ENCODE results near the gene TEAD1.

The TEAD1 gene

GRCh38 chr11:12842933-12843636 lies 168.9 kb downstream of the TEAD1 start:
- no peak for DNase-seq

GRCh38 chr11:12845163-12845562 lies 170.9 kb downstream of the TEAD1 start:
- DNase-seq = no peak

- no peak for DNase-seq
Measured at GRCh38 chr11:12845739-12846358, 171.6 kb downstream of the TEAD1 start.

- DNase-seq = no peak
Measured at GRCh38 chr11:12846786-12847615, 172.8 kb downstream of the TEAD1 start.

GRCh38 chr11:12848413-12848812 lies 174.2 kb downstream of the TEAD1 start:
- no peak for DNase-seq

GRCh38 chr11:12853325-12853651 lies 179.1 kb downstream of the TEAD1 start:
- no peak for DNase-seq

GRCh38 chr11:12853652-12854296 lies 179.6 kb downstream of the TEAD1 start:
- no peak for DNase-seq

- no peak for DNase-seq
Measured at GRCh38 chr11:12854297-12854661, 180.1 kb downstream of the TEAD1 start.

GRCh38 chr11:12854829-12855228 lies 180.6 kb downstream of the TEAD1 start:
- DNase-seq = no peak

- no peak for DNase-seq
Measured at GRCh38 chr11:12856338-12856737, 182.1 kb downstream of the TEAD1 start.

- DNase-seq = no peak
Measured at GRCh38 chr11:12857572-12857971, 183.4 kb downstream of the TEAD1 start.

GRCh38 chr11:12859872-12860657 lies 185.8 kb downstream of the TEAD1 start:
- no peak for DNase-seq

- no peak for DNase-seq
Measured at GRCh38 chr11:12860827-12861226, 186.6 kb downstream of the TEAD1 start.

GRCh38 chr11:12862696-12863469 lies 188.7 kb downstream of the TEAD1 start:
- DNase-seq = no peak

GRCh38 chr11:12863605-12864121 lies 189.4 kb downstream of the TEAD1 start:
- no peak for DNase-seq

GRCh38 chr11:12864316-12865156 lies 190.3 kb downstream of the TEAD1 start:
- no peak for DNase-seq

- DNase-seq = no peak
Measured at GRCh38 chr11:12865863-12866595, 191.8 kb downstream of the TEAD1 start.

GRCh38 chr11:12867531-12867930 lies 193.3 kb downstream of the TEAD1 start:
- no peak for DNase-seq

- no peak for DNase-seq
Measured at GRCh38 chr11:12868315-12869073, 194.3 kb downstream of the TEAD1 start.

All from CD4-positive, alpha-beta T cell treated with Interleukin-4 for 4 hours (primary cell).